Heart left ventricle (tissue), 13 donors: Measurements from ENCODE around the gene NOVA1.

Experiments used
- POLR2A ChIP-seq, 2 donors: fragments of 450-650 bp; IDR thresholded peaks; one replicate each; pipeline ENCODE4 v1.6.1; 2017; ENCODE audit warnings: antibody characterized with exemption in 2 of 2, mild to moderate bottlenecking in 2 of 2, moderate library complexity in 2 of 2
- TF ChIP-seq, protein P1 (sequence below), 12 donors: fragments of 200-600 bp; sonication (generic) in 4 of 12; IDR thresholded peaks; one replicate each; pipeline versions ENCODE4 v1.5.0 to v1.8.0; 2018 to 2022; ENCODE audit warnings: antibody characterized with exemption in 12 of 12, mild to moderate bottlenecking in 5 of 12
- donor health status: ischemic (EF 13 %, LVEDD 7.1; RV severe dilation, severe dysfunction).
- donor health status: DM: no; HTN: yes; CAD: no.
- donor health status: DM: no; HTN: no; CAD: no.
- donor health status: ischemic (EF 25% LVEDD 6.9; RV normal size, moderate dysfunction).
- donor health status: ischemic (EF 25% LVEDD 5.7; RV mildly dilated, moderate dysfunction).
- donor health status: ischemic (EF 35%, LVEDD 5.7; RV mildly dilated, moderate dysfunction).
- donor health status: nonischemic (EF 11% LVEDD 7.7; RV severe dilation, severe dysfunction).
- donor health status: DM: yes; HTN: yes; CAD: no.
- donor health status: PGD.
- donor health status: ischemic (EF 29% LVEDD 5.4; RV normal size, mild dysfunction).
- donor health status: nonischemic (EF 23%, LVEDD 6.1; RV moderate dilation, normal function).

DNA sequence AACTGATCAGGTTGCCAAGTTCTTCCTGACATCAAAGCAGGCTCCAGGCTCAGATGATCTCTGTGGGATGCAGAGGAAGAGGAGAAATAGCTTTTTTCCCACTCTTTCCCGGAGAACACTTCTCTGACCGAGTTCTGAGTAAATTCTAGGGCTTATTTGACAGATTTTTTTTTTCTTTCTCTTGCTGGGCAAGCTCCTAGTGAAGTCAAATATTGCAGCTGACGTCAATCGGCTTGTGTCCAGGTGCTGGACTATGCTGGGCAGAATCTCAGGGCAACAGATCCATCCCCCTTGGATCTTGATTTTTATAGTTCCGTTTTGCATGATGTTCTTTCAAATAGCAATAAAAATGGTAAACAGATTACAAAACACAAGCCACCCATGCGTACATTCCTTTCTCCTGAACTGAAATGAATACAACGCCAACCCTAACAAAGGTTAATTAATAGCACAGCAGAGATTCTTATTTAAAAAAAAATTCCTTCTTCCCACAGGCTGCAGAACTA lies 182.2 kb downstream of the NOVA1 start:
- TF ChIP-seq, protein P1, sequence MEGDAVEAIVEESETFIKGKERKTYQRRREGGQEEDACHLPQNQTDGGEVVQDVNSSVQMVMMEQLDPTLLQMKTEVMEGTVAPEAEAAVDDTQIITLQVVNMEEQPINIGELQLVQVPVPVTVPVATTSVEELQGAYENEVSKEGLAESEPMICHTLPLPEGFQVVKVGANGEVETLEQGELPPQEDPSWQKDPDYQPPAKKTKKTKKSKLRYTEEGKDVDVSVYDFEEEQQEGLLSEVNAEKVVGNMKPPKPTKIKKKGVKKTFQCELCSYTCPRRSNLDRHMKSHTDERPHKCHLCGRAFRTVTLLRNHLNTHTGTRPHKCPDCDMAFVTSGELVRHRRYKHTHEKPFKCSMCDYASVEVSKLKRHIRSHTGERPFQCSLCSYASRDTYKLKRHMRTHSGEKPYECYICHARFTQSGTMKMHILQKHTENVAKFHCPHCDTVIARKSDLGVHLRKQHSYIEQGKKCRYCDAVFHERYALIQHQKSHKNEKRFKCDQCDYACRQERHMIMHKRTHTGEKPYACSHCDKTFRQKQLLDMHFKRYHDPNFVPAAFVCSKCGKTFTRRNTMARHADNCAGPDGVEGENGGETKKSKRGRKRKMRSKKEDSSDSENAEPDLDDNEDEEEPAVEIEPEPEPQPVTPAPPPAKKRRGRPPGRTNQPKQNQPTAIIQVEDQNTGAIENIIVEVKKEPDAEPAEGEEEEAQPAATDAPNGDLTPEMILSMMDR (IDR thresholded peaks at IDR 0.05): no peak
- TF ChIP-seq POLR2A (IDR thresholded peaks at IDR 0.05): no peak
